ENCODE measurements around the gene HOXB6.

HOXB6 gene

GRCh38 chr17:48546137-48546923 is 58.5 kb downstream of the HOXB6 start:
- no peaks in the 10 kb centered on the region for H3K36me3 ChIP-seq (ENCODE audit: control insufficient read depth, insufficient read depth, low read length)
- WGBS (ENCODE audit: extremely low coverage, insufficient coverage, low lambda C conversion rate) = no CpG with 5 or more reads among the region's 10 CpGs
- no peak overlapping the region for H2BK15ac ChIP-seq (replicated peaks; ENCODE audit: low read depth)
- H3K56ac ChIP-seq (ENCODE audit: low read length) = peak overlapping the region; percentile 72
- no peak overlapping the region for H3K4me3 ChIP-seq (ENCODE audit: low read length)
- no peak overlapping the region for H3K18ac ChIP-seq (ENCODE audit: low read length)
- no peak overlapping the region for H2BK120ac ChIP-seq (ENCODE audit: low read depth, low read length)
- H3K4ac ChIP-seq (ENCODE audit: low read depth, low read length) = no peak overlapping the region
- no peaks in the 10 kb centered on the region for H3K79me1 ChIP-seq (ENCODE audit: low read length)
- H3K27ac ChIP-seq (ENCODE audit: low read depth, low read length) = peak overlapping the region; percentile 10
- peaks cover 6% of the 10 kb centered on the region for H3K4me1 ChIP-seq (ENCODE audit: control insufficient read depth, low read depth, low read length)
- no peak overlapping the region for H2AK5ac ChIP-seq (ENCODE audit: low read length)
- no peak for DNase-seq
- no peak overlapping the region for H2BK5ac ChIP-seq (ENCODE audit: low read length)
- H3K79me2 ChIP-seq (ENCODE audit: control insufficient read depth, insufficient read depth, low read length) = no peaks in the 10 kb centered on the region
- no peak overlapping the region for H4K5ac ChIP-seq (ENCODE audit: low read length)
- H3K4me2 ChIP-seq (ENCODE audit: low read length) = peak overlapping the region; percentile 12
- no peak overlapping the region for H3K23ac ChIP-seq (ENCODE audit: low read length)
- no peak overlapping the region for H3K9ac ChIP-seq (ENCODE audit: low read length)
- H4K8ac ChIP-seq (ENCODE audit: low read depth, low read length) = no peak overlapping the region
- peaks cover 66% of the 10 kb centered on the region for H3K27me3 ChIP-seq (ENCODE audit: insufficient read depth, low read length, poor library complexity)

Small RNAs within 50 kb of the gene (small RNA-seq; reads per million reads assigned to genes)
- 2.3 reads per million, percentile 28 among the genes with 10 or more reads in this experiment for gene MIR196A1 (ENCODE audit: insufficient read depth)

Data from mesendoderm (in vitro differentiated cells).